Tibial artery (tissue), 4 donors: ENCODE measurements around the gene ITGA2.

ENCODE experiments used
- DNase-seq, 2 donors: peaks; one replicate each; pipeline ENCODE4 v3.0.0-alpha.2; 2019
- H3K27ac ChIP-seq, 2 donors: fragments of 200-600 bp; sonication (generic) in 1 of 2; 1 replicate in 1 of 2; 2 replicates in 1 of 2; pipeline ENCODE4 v1.5.1; 2018 to 2019; ENCODE audit warnings: mild to moderate bottlenecking in 1 of 2
- H3K27me3 ChIP-seq, 2 donors: fragments of 200-600 bp; sonication (generic) in 1 of 2; one replicate each; pipeline versions ENCODE4 v1.5.1 to v1.6.0; 2016 to 2019
- H3K36me3 ChIP-seq, 3 donors: fragments of 200-600 bp; sonication (generic) in 2 of 3; one replicate each; pipeline ENCODE4 v1.5.1; 2016 to 2019; ENCODE audit warnings: mild to moderate bottlenecking in 2 of 3
- H3K4me1 ChIP-seq, 4 donors: fragments of 200-600 bp; sonication (generic) in 2 of 4; 1 replicate in 3 of 4; 2 replicates in 1 of 4; pipeline ENCODE4 v1.5.1; 2016 to 2019
- H3K4me3 ChIP-seq, 2 donors: fragments of 200-600 bp; sonication (generic) in 1 of 2; 1 replicate in 1 of 2; 2 replicates in 1 of 2; pipeline ENCODE4 v1.5.1; 2018 to 2019; ENCODE audit warnings: mild to moderate bottlenecking in 2 of 2
- H3K9me3 ChIP-seq, 3 donors: fragments of 200-600 bp; sonication (generic) in 1 of 3; one replicate each; pipeline ENCODE4 v1.5.1; 2016 to 2019
- CTCF ChIP-seq, 2 experiments: fragments of 200-600 bp in 1 of 2; fragments of 450-650 bp in 1 of 2; IDR thresholded peaks; one replicate each; pipeline ENCODE4 v1.5.1; 2017 to 2019; ENCODE audit warnings: antibody characterized with exemption in 2 of 2, mild to moderate bottlenecking in 1 of 2, moderate library complexity in 1 of 2
- intact Hi-C: fragments of 100-400 bp; cut with DNase I; formaldehyde crosslinking; loops from one replicate; pipeline ENCODE4 v1.15.0; 2023; ENCODE audit warnings: low total_unique reads

Gene ITGA2

GRCh38 chr5:53037141-53037859 is 48.1 kb downstream of the ITGA2 start:
- no peak for TF ChIP-seq CTCF (IDR thresholded peaks at IDR 0.05)
- Histone ChIP-seq H3K4me3 (no peak overlapping the region), H3K9me3 (no peaks in the 10 kb centered on the region), H3K27me3 (no peaks in the 10 kb centered on the region), H3K4me1 (peaks cover 0 to 13% (median 0%) of the 10 kb centered on the region in 4 donors), H3K36me3 (no peaks in the 10 kb centered on the region), H3K27ac (no peak overlapping the region)
- DNase-seq, result no peak
- intact Hi-C loops, result no loop called here

- no peaks in the 10 kb centered on the region for H3K27me3 ChIP-seq
- no peak overlapping the region for H3K4me3 ChIP-seq
- no peaks in the 10 kb centered on the region for H3K9me3 ChIP-seq
- DNase-seq, result no peak
- no peak for TF ChIP-seq CTCF (IDR thresholded peaks at IDR 0.05)
- H3K4me1 ChIP-seq, result peaks cover 0 to 9% (median 0%) of the 10 kb centered on the region in 4 donors
- intact Hi-C loops, result no loop called here
- no peak overlapping the region for H3K27ac ChIP-seq
- H3K36me3 ChIP-seq, result no peaks in the 10 kb centered on the region
These were observed 49.2 kb downstream of the ITGA2 start for GRCh38 chr5:53038196-53038847.

DNA sequence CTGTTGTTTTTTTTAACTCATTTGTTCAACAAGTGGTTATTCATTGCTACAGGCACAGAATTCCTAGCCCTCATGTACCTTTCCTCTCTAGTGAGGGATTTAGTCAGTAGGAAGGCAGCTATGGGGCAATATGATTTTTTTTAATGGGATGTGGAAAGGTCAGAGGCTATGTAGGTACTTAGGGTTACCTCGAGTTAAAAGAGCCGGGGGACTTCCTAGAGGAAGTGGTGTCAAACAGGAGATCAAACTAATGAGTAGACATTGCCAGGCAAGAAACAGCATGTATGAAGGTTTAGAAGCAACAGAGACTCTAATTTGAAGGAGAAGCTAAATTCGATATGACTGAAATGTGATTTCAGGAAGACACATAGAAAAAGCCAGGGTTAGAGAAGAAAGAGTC is 50.7 kb downstream of the ITGA2 start:
- no peaks in the 10 kb centered on the region for H3K27me3 ChIP-seq
- no peak for DNase-seq
- H3K27ac ChIP-seq, result no peak overlapping the region
- intact Hi-C loops, result no loop called here
- H3K36me3 ChIP-seq, result no peaks in the 10 kb centered on the region
- peaks cover 0 to 9% (median 0%) of the 10 kb centered on the region in 4 donors for H3K4me1 ChIP-seq
- no peak for TF ChIP-seq CTCF (IDR thresholded peaks at IDR 0.05)
- H3K4me3 ChIP-seq, result no peak overlapping the region
- H3K9me3 ChIP-seq, result no peaks in the 10 kb centered on the region

DNA sequence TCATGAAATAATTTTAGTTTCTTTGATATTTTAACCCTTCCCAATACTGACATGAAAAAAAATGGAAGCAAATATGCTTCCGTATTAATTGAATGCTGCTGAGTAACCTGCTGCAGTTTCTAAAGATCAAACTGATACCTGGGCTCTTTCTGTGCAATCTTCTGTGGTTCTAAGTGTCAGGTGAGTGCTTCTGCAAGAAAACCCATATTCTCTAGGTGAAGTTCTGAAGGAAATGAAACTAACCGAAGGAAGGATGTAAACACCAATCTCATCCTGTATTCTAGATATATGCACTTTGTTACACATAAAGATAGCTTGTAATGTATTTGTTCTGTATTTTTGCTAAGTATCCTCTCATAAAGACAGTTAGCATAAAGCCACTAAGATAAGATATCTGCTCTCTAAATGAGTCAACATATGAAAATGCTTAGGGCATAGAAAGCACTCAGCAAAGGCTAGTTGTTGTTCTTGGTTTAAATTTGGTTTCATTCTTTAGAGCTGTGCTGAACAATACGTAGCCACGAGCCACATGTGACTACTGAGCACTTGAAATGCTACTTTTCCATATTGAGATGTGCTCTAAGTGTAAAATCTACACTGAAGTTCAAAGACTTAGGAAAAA is 52.0 kb downstream of the ITGA2 start:
- TF ChIP-seq CTCF (IDR thresholded peaks at IDR 0.05), result no peak
- no peaks in the 10 kb centered on the region for H3K27me3 ChIP-seq
- no peak for DNase-seq
- peaks cover 0 to 9% (median 0%) of the 10 kb centered on the region in 4 donors for H3K4me1 ChIP-seq
- no peaks in the 10 kb centered on the region for H3K9me3 ChIP-seq
- H3K27ac ChIP-seq, result no peak overlapping the region
- no peak overlapping the region for H3K4me3 ChIP-seq
- intact Hi-C loops, result no loop called here
- H3K36me3 ChIP-seq, result no peaks in the 10 kb centered on the region

GRCh38 chr5:53041740-53042139 is 52.6 kb downstream of the ITGA2 start:
- no peak for DNase-seq
- Histone ChIP-seq H3K9me3 (no peaks in the 10 kb centered on the region), H3K27ac (no peak overlapping the region), H3K4me1 (peaks cover 0 to 9% (median 0%) of the 10 kb centered on the region in 4 donors), H3K36me3 (no peaks in the 10 kb centered on the region), H3K27me3 (no peaks in the 10 kb centered on the region), H3K4me3 (no peak overlapping the region)
- intact Hi-C loops, result no loop called here
- TF ChIP-seq CTCF (IDR thresholded peaks at IDR 0.05), result no peak
